ENCODE measurements around the gene NSMF. TPM values are rescaled to one million over a fixed set of nuclear protein-coding genes. Genes with fewer than 3 reads are reported as not detected.

NSMF gene
- total and polyA plus RNA-seq, 2 of the 8 experiments (the other 6 are each of a cell fraction or from before 2014, with no cell fraction given), result 56.7 to 65.1 TPM

- no peak for TF ChIP-seq SIN3A (conservative IDR thresholded peaks at IDR 0.05 in 1 of 2, IDR thresholded peaks at IDR 0.05 in 1 of 2; ENCODE audit: low read depth in 1 of 2, low read length in 2 of 2)
- no peak for TF ChIP-seq JUND (IDR thresholded peaks at IDR 0.05; ENCODE audit: low read length)
- no peak for TF ChIP-seq SP2 (IDR thresholded peaks at IDR 0.05; ENCODE audit: low read length)
- TF ChIP-seq CBX8 (IDR thresholded peaks at IDR 0.05; ENCODE audit: borderline replicate concordance, low read depth, low read length), result no peak
- no peak for TF ChIP-seq EP300 (IDR thresholded peaks at IDR 0.05; ENCODE audit: borderline replicate concordance in 1 of 2, low read depth in 2 of 2, low read length in 2 of 2)
- no peak for TF ChIP-seq POLR2A (IDR thresholded peaks at IDR 0.05; ENCODE audit: control extremely low read depth in 1 of 2, low read depth in 2 of 2, low read length in 2 of 2)
- TF ChIP-seq KDM4A (IDR thresholded peaks at IDR 0.05; ENCODE audit: low read depth, low read length, severe bottlenecking), result no peak
- no peak for TF ChIP-seq CEBPB (IDR thresholded peaks at IDR 0.05; ENCODE audit: low read depth, low read length)
- no peak for TF ChIP-seq SRF (IDR thresholded peaks at IDR 0.05; ENCODE audit: low read depth, low read length)
- TF ChIP-seq ZNF274 (IDR thresholded peaks at IDR 0.05; ENCODE audit: borderline replicate concordance, extremely low read depth, low read length), result no peak
Observed at GRCh38 chr9:137407590-137408300, 51.4 kb downstream of the NSMF start (continued).

Measured in H1 (cell line).